Nephron (organoid): ENCODE measurements around the gene TMBIM4.
"Not testable (repeated sequence)": the region's sequence is repeated elsewhere in the genome, so short reads cannot be mapped to it uniquely, and the experiment has no call there.

Source experiments
- H3K27ac Mint-ChIP-seq, 3 experiments: 2 replicates each; pipeline ENCODE4 v1.8.0; 2020; ENCODE audit warnings: mixed read lengths in 3 of 3, mild to moderate bottlenecking in 2 of 3, moderate library complexity in 1 of 3
- H3K27me3 Mint-ChIP-seq: 2 replicates; pipeline ENCODE4 v1.8.0; 2021; ENCODE audit warnings: low read depth, mild to moderate bottlenecking, moderate library complexity, mixed read lengths
- H3K36me3 Mint-ChIP-seq: 2 replicates; pipeline ENCODE4 v1.8.0; 2020; ENCODE audit warnings: low read depth, mixed read lengths
- H3K4me1 Mint-ChIP-seq: 2 replicates; pipeline ENCODE4 v1.8.0; 2020; ENCODE audit warnings: mixed read lengths
- H3K4me3 Mint-ChIP-seq, 3 experiments: 2 replicates each; pipeline ENCODE4 v1.8.0; 2020; ENCODE audit warnings: mild to moderate bottlenecking in 3 of 3, mixed read lengths in 3 of 3, moderate library complexity in 2 of 3
- H3K9me3 Mint-ChIP-seq: 2 replicates; pipeline ENCODE4 v1.8.0; 2020; ENCODE audit warnings: mixed read lengths
- CTCF ChIP-seq, 3 experiments: fragments of 200-600 bp; sonication (generic); IDR thresholded peaks; one replicate each; pipeline ENCODE4 v1.5.0; 2021; ENCODE audit warnings: antibody characterized with exemption in 3 of 3; ENCODE audit not compliant: unreplicated experiment in 3 of 3

Gene TMBIM4, protein sequence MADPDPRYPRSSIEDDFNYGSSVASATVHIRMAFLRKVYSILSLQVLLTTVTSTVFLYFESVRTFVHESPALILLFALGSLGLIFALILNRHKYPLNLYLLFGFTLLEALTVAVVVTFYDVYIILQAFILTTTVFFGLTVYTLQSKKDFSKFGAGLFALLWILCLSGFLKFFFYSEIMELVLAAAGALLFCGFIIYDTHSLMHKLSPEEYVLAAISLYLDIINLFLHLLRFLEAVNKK

DNA sequence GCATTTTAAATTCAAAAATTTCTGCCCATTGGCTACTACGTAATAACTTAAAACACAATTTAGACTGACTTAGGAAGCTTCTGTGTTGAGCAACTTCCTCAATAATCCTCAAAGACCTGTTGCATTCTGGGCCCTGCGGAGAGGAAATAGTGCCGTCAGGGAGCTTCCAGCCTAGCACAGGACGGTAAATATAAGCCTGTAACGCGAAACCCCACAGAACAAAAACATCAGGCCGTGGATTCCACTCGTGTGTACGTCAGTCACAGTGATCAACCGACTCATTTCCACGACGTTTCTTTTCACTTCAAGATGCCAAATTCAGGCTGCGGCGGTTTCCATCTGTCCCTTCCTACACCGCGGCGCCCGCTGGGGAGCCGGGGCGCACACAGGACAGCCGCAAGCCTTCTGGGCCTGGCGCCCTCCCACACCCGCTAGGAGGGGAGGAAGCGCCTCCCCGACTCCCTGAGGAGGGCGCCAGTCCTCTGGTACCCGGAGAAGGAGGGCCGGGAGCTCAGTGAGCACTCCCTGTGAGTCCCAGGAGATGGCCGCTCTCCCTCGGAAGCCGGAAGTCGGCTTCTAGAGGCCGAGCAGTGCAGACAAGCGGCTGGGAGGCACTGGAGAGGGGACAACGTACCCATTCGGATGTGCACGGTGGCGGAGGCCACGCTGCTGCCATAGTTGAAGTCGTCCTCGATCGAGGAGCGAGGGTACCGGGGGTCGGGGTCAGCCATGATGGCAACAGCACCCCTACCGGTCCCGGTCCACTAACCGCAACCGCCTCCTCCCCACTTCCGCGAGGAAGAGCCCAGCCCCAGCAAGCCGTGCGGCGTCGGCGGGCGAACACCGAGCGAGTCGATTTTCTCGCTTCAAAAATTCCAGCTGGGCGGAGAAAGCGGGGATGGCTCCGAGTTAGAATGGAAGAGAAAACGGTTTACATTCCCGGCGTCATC, at the start of gene TMBIM4:
Gene TMBIM4, minus strand, starts transcription at position 776 of the 950 bp plus-strand sequence. Its CDS starts 45 bp downstream, at position 731.
- peaks cover 30% of the 10 kb centered on the region for H3K9me3 Mint-ChIP-seq
- peaks cover 6% of the 10 kb centered on the region for H3K4me1 Mint-ChIP-seq
- peak within 1 kb of the TSS; percentile 99 for H3K27ac Mint-ChIP-seq
- H3K4me3 Mint-ChIP-seq = peak within 1 kb of the TSS; percentile 91 to 94 (median 92)
- peaks cover 29% of the 10 kb centered on the region for H3K36me3 Mint-ChIP-seq
- peak; percentile 9 to 45 (median 19) for TF ChIP-seq CTCF (IDR thresholded peaks at IDR 0.05; ENCODE audit: unreplicated experiment in 3 of 3)
- no peaks in the 10 kb centered on the region for H3K27me3 Mint-ChIP-seq

- Mint-ChIP-seq H3K27me3 (peaks cover 4% of the 10 kb centered on the region), H3K4me3 (no peak overlapping the region), H3K36me3 (peaks cover 5% of the 10 kb centered on the region), H3K27ac (no peak overlapping the region), H3K4me1 (no peaks in the 10 kb centered on the region), H3K9me3 (peaks cover 16% of the 10 kb centered on the region)
- no peak for TF ChIP-seq CTCF (IDR thresholded peaks at IDR 0.05; ENCODE audit: unreplicated experiment in 3 of 3)
These were observed 47.6 kb upstream of the TMBIM4 start for GRCh38 chr12:66217342-66217917.

DNA sequence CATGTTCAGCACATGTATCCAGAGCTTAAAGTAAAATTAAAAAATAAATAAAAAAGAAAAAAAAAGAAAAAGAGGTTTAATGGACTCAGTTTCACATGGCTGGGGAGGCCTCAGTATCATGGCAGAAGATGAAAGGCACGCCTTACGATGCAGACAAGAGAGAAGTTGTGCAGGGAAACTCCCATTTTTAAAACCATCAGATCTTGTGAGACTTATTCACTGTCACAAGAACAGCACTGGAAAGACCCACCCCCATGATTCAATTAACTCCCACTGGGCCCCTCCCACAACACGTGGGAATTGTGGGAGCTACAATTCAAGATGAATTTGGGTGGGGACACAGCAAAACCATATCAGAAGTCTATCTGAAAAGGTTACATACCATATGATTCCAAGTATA, 43.2 kb upstream of the TMBIM4 start:
- not testable (repeated sequence) for H3K9me3 Mint-ChIP-seq, H3K4me3 Mint-ChIP-seq, H3K36me3 Mint-ChIP-seq, H3K4me1 Mint-ChIP-seq, H3K27me3 Mint-ChIP-seq, H3K27ac Mint-ChIP-seq

DNA sequence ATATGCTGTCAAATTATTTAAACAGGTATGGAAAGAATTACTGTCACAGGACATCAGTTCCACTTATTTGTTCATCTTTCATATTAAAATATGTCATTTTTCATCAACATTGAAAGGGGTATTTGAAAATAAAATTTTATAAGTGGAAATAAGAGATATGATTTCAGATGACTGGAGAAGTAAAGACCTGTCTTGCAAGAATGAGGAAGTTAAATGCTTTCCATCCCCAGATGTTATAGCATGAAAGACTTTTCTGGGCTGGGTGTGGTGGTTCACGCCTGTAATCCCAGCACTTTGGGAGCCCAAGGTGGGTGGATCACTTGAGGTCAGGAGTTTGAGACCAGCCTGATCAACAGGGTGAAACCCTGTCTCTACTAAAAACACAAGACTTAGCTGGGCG, 41.8 kb upstream of the TMBIM4 start:
- not testable (repeated sequence) for H3K36me3 Mint-ChIP-seq, H3K27ac Mint-ChIP-seq, H3K9me3 Mint-ChIP-seq, H3K4me1 Mint-ChIP-seq, H3K27me3 Mint-ChIP-seq, H3K4me3 Mint-ChIP-seq

DNA sequence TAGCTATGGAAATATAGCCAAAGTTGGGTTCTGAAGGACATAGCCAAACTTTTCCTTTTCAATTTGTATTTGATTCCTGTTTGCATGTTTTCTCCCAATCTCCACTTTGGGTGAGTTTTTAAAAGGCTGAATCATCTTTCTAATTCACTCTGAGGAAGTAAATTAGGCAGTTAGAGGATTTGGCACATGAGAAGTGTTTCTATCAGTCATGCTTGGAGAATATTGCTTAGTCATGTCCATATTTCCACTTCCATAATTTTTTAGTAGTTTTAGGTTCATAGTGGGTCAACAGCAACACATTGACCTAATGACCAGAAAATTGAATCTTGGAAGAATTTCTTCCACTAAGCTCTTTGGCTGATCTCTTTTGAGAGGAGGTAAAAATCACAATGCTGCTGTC, 41.0 kb upstream of the TMBIM4 start:
- Mint-ChIP-seq H3K4me3 (no peak overlapping the region), H3K36me3 (no peaks in the 10 kb centered on the region), H3K4me1 (no peaks in the 10 kb centered on the region), H3K27me3 (peaks cover 4% of the 10 kb centered on the region), H3K27ac (no peak overlapping the region), H3K9me3 (peaks cover 5% of the 10 kb centered on the region)
- no peak for TF ChIP-seq CTCF (IDR thresholded peaks at IDR 0.05; ENCODE audit: unreplicated experiment in 3 of 3)

DNA sequence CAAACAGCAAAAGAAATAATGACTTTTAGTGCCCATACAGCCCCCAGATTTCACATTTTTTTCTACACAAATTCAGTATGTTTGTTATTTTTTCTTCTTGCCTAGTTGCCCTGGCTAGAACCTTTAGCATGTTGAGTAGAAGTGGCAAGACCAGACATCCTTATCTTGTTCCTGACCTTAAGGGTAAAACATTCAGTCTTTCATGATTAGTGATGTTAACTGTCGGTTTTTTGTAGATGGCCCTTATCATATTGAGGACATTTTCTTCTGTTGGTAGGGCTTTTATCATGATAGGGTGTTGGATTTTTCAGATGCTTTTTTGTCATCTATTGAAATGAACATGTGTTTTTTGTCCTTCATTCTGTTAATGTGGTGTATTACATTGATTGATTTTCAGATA, 36.3 kb upstream of the TMBIM4 start:
- Mint-ChIP-seq H3K9me3 (peaks cover 5% of the 10 kb centered on the region), H3K36me3 (no peaks in the 10 kb centered on the region), H3K27ac (no peak overlapping the region), H3K4me3 (no peak overlapping the region), H3K4me1 (no peaks in the 10 kb centered on the region), H3K27me3 (peaks cover 4% of the 10 kb centered on the region)
- TF ChIP-seq CTCF (IDR thresholded peaks at IDR 0.05; ENCODE audit: unreplicated experiment in 3 of 3) = no peak
